ENCODE data around the gene EML6. TPM values are rescaled to one million over a fixed set of nuclear protein-coding genes. Genes with fewer than 3 reads are reported as not detected.

Gene EML6
- total RNA-seq, 4 donors from 2014 or later = 2.7 to 42.5 (median 11.9) TPM

- Histone ChIP-seq H3K4me1 (peaks cover 4 to 16% of the 10 kb centered on the region in 2 donors), H3K9me3 (no peaks in the 10 kb centered on the region), H3K27ac (no peak overlapping the region), H3K27me3 (no peaks in the 10 kb centered on the region), H3K36me3 (no peaks in the 10 kb centered on the region), H3K4me3 (no peak overlapping the region)
- in situ Hi-C loops (cut with MboI; ENCODE audit: low sequenced_read_pairs in 4 of 4) = no loop called here
- TF ChIP-seq CTCF (IDR thresholded peaks at IDR 0.05 in 4 of 5, conservative IDR thresholded peaks at IDR 0.05 in 1 of 5) (no peak), POLR2A (IDR thresholded peaks at IDR 0.05) (no peak)
- intact Hi-C loops (cut with DNase I; ENCODE audit: low total_unique reads) = no loop called here
- DNase-seq (no peak), ATAC-seq (no peak)
These were observed 45.8 kb upstream of the EML6 start for GRCh38 chr2:54677476-54678265.

GRCh38 chr2:54678719-54679118 is 44.7 kb upstream of the EML6 start:
- no peaks in the 10 kb centered on the region for H3K9me3 ChIP-seq
- ATAC-seq (no peak), DNase-seq (no peak)
- H3K4me3 ChIP-seq = no peak overlapping the region
- intact Hi-C loops (cut with DNase I; ENCODE audit: low total_unique reads) = no loop called here
- H3K27ac ChIP-seq = no peak overlapping the region
- peaks cover 0 to 8% of the 10 kb centered on the region in 2 donors for H3K4me1 ChIP-seq
- no peaks in the 10 kb centered on the region for H3K27me3 ChIP-seq
- H3K36me3 ChIP-seq = no peaks in the 10 kb centered on the region
- TF ChIP-seq POLR2A (IDR thresholded peaks at IDR 0.05) (no peak), CTCF (IDR thresholded peaks at IDR 0.05 in 4 of 5, conservative IDR thresholded peaks at IDR 0.05 in 1 of 5) (no peak)
- in situ Hi-C loops (cut with MboI; ENCODE audit: low sequenced_read_pairs in 4 of 4) = no loop called here

GRCh38 chr2:54680397-54681041 is 42.9 kb upstream of the EML6 start:
- H3K36me3 ChIP-seq = no peaks in the 10 kb centered on the region
- ATAC-seq = no peak
- intact Hi-C loops (cut with DNase I; ENCODE audit: low total_unique reads) = no loop called here
- no peak for TF ChIP-seq CTCF (IDR thresholded peaks at IDR 0.05 in 4 of 5, conservative IDR thresholded peaks at IDR 0.05 in 1 of 5)
- TF ChIP-seq POLR2A (IDR thresholded peaks at IDR 0.05) = no peak
- no peaks in the 10 kb centered on the region for H3K4me1 ChIP-seq
- in situ Hi-C loops (cut with MboI; ENCODE audit: low sequenced_read_pairs in 4 of 4) = no loop called here
- DNase-seq = no peak
- H3K4me3 ChIP-seq = no peak overlapping the region
- no peaks in the 10 kb centered on the region for H3K9me3 ChIP-seq
- no peak overlapping the region for H3K27ac ChIP-seq
- no peaks in the 10 kb centered on the region for H3K27me3 ChIP-seq

GRCh38 chr2:54681416-54681815 is 42.0 kb upstream of the EML6 start:
- no peak for ATAC-seq
- TF ChIP-seq POLR2A (IDR thresholded peaks at IDR 0.05) = no peak
- no peak for TF ChIP-seq CTCF (IDR thresholded peaks at IDR 0.05 in 4 of 5, conservative IDR thresholded peaks at IDR 0.05 in 1 of 5)
- Histone ChIP-seq H3K27ac (no peak overlapping the region), H3K9me3 (no peaks in the 10 kb centered on the region), H3K36me3 (no peaks in the 10 kb centered on the region), H3K27me3 (no peaks in the 10 kb centered on the region), H3K4me1 (no peaks in the 10 kb centered on the region), H3K4me3 (no peak overlapping the region)
- in situ Hi-C loops (cut with MboI; ENCODE audit: low sequenced_read_pairs in 4 of 4) (no loop called here), intact Hi-C loops (cut with DNase I; ENCODE audit: low total_unique reads) (no loop called here)
- DNase-seq = no peak

Data from gastrocnemius medialis (tissue), 4 donors.